GM18507 (cell line): ENCODE results near the gene STARD3.
A peak's percentile ranks its signal among the peaks of the same experiment; 100 is the strongest.
"Not testable (repeated sequence)": the region's sequence is repeated elsewhere in the genome, so short reads cannot be mapped to it uniquely, and the experiment has no call there.

ENCODE experiments used
- DNase-seq: peaks from one replicate; pipeline ENCODE4 v3.0.0; 2011; ENCODE audit warnings: low read depth; ENCODE audit not compliant: insufficient read length; ENCODE audit errors: extremely low spot score
- FAIRE-seq: peaks from 2 replicates; lab custom pipeline; 2011; peaks lifted over from hg19 to GRCh38; lab: Jason Lieb, UNC

Gene STARD3

DNA sequence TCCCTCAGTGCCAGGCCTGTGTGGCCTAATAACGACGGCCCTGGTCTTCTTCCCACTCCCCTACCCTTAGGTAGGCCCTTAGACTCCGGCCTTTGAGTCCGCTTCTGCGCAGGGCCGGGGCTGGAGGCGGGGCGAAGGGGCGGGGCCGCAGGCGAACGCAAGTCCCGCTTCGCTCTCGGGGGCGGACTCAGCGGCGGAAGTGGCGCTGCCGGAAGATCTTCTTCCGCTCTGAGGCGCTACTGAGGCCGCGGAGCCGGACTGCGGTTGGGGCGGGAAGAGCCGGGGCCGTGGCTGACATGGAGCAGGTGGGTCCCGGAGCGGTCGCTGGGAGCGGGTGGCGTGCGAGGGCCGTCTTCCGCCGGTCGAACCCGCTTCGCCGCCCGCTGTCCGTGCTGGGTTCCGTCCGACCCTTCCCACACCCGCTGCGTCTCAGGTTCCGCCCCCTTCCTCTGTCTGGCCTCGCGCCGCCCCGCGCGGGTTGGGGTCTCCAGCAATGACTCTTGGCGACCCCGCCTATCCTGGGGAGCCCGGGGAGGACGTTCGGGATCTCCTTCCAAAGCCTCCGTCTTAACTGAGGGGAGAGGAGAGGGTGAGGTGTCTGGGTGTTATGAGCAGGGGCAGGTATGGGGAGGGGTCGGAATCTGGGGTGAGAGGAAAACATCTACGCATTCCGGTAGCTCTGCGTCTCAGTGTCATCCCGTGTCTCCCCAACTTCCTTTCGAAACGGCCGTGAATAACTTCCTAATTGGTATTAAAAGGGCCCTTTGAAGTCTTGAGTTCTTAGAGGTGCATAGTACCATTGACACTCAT lies at the start of gene STARD3:
STARD3 (plus strand) TSS at position 218 of the 810 bp plus-strand sequence. CDS start 16,388 bp downstream, outside the sequence.
- peak; percentile 95 for FAIRE-seq
- peak; percentile 94 for DNase-seq

DNA sequence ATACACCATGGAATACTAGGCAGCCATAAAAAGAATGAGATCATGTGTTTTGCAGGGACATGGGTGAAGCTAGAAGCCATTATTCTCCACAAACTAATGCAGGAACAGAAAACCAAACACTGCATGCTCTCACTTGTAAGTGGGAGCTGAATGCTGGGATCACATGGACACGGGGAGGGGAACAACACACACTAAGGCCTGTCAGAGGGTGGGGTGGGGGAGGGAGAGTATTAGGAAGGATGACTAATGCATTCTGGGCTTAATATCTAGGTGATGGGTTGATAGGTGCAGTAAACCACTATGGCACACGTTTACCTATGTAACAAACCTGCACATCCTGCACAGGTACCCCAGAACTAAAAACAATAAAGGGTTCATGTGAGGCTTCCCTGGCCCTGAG lies 46.8 kb upstream of the STARD3 start:
- DNase-seq, FAIRE-seq: not testable (repeated sequence)

DNA sequence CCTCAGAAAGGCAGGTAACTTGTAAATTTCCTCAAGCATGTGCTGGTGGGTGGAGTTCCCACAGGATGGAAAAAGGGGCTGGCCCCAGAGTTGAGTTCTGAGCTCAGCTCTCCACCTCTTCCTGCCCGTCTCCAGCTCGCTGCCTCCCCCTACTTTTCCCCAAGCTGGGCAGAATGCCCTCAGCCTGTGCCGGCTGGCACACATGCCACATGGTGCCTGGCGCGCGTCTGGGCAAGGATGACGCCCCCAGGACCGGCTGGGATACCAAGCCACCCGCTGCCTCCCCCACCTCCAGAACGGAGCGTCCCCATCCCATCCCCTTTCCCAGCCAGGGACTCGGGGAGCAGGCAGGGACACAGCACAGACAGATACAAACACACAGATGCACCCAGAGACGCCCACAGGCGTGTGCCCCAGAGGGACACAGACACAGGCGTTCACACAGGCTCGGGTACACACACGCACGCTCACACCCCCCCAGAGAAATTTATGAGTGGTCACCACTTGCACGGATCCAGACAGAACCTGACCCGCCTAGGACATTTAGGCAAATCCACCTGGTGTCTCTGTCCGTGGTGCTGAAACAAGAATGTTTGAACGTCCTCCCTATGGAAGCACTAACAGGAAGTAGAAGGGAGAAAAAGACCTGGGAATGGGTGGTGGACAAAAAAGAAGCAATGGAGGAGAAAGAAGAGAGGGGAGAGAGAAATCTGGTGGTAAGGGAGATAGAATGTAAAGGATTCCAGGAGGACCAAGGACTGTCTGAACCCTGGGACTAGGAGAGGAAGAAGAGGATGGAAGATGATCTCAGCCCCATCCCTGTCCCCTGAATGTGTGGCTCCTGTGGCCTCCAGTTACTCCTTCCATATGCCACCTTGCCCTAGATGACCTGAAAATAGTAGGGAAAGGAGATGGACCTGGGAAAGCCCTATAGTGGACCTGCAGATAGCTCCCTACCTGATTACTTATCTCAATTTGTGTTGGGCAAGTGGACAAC lies 44.7 kb upstream of the STARD3 start:
- FAIRE-seq (no peak), DNase-seq (no peak)

DNA sequence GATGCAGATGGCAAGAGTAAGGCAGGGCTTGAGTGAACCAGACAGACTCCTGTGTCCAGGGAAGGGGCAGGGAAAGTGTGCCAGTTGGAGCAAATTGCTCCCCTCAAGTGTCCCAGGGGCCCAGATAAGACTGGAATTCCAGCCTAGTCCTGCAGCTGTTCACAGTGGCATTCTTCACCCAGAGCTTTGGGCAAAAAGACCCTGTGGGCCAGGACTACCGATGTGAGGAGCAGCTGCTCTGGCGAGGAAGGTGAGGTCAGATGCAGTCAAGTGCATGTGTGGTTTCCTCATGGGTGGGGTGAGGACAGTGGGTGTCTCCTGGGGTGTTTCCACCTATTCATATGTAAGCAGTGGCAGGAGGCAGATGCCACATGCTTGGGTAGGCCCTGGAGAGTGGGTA lies 43.6 kb upstream of the STARD3 start:
- FAIRE-seq, result no peak

DNA sequence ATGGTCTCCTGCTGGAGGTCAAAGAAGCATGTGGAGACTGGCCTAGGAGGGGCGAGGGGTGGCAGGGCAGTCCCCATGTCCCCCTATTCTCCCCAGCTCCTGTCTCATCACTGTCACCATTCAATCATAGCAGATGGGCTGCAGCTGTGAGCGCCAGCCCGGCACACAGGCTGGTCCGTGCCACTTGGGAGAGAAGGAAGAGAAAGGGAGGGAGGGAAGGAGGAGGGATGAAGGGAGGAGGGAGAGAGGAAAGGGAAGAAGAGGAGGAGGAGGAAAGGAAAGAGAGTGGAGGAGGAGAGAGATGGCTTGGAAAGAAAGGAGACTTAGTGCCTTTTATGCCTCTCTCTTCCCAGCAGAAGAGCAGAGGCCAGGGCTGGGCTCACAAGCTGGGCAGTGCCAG lies 41.6 kb upstream of the STARD3 start:
- FAIRE-seq, result no peak
- DNase-seq, result no peak

More for the DNA sequence above, 43.6 kb upstream of the STARD3 start:
- DNase-seq, result no peak

DNA sequence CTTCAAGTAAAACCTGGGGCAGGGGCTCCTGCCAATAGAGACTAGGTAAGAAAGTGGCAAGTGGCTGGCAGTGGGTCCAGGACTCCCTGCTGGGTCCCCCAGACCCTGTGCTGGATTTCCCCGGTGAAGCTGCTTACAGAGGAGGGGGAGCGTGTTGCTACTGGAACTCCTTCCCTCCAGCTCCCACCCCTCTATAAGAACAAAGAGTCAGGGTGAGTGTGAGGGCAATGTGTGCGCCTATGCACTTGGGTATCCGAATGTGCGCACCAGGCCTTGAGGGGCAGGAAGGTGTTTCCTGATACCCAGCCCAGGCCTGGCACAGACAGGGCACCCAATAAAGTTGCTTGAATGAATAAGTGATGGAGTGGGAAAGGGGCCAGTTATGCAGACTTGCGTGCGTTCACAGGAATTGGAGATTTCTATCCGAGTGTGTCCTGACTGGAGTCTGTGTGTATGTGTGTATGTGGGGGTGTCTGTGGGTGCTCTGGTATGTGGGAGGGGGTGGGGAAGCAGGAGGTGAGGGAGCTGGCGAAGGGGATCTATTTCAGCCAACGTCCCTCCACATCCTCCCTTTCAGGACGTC lies 40.9 kb upstream of the STARD3 start:
- FAIRE-seq (no peak), DNase-seq (no peak)

DNA sequence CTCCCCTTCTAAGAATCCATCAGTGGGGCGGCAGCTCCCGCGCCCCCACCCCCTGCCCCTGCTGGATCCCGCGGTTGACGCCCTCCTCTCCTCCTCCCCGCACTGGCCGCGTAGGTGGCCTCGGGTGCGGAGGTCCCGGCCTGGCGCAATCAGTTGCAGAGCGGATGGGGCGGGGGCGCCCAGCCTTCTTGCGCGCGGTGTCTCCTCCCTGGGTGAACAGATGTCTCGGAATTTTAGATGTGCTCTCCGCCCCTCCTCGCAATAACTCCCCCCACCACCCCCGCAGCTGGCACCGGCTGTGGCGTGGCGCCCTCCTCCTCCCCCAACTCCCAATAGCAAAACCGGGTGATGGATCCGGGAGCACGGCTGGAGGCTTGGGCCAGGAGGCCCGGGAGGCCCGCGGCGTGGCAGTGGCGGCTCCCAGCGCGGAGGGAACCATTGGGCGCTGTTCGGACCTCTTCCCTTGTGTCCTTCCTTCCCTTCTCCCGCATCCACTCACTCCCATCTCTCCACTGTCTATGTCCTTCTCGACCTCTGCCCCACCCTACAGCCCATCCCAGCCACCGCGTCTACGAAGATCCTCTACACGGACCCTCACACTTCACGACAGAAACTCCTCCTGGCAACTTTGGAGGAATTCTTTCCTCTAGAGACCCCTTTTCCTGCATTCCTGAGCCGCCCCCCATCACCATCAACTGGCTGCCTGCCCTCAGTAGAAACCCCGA lies 40.2 kb upstream of the STARD3 start:
- no peak for FAIRE-seq
- DNase-seq, result no peak

DNA sequence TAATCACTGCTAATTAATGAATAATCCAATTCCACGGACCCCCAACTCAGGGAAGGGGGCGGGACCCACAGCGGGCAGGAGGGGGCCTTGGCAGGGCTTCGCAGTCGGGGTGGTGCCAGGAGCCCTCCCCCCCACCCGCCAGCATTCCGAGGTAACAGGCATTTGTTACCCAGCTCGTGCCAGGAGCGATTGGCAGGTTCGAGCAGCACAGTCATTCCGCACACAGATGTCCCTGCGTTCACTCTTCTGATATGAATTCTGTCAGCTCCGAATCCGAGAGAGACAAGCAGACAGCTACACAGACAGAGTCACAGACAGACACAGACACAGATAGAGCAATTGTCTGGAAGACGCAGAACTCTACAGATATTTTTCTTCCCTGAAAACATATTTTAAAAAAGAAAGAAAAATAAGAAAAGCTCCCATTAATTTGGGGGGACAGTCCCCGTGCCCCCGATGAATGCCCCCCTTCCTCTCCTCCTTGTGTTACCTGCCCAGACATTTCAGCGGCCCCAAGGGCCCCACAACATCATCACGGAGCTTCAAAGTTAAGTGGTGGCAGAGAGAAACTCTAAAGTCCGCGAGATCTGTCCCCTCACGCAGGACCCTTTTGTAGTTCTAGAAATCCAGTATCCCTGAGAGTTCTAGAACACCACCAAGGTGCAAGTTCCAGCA lies 39.4 kb upstream of the STARD3 start:
- DNase-seq, result no peak
- FAIRE-seq, result no peak

DNA sequence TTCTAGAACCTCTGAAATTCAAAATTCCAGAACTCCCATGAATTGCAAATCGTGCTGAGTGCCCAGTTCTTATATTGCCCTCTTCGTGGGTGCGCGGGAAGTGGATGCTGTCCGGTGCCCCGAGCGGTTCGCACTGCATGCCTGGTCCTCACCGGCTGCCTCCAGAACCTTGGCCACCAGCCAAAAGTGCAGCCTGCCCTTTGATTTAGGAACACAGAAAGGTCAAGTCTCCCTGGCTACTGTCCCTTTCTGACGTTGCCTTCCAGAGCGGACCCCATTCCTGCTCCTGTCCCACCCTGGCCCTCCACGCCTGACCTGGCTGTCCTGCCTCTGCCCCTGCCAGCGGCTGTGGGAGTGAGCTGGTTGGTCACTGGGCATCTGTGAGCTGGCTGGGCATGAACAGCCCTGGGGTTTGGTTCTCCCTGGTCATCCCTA lies 38.9 kb upstream of the STARD3 start:
- FAIRE-seq, result no peak
- no peak for DNase-seq

DNA sequence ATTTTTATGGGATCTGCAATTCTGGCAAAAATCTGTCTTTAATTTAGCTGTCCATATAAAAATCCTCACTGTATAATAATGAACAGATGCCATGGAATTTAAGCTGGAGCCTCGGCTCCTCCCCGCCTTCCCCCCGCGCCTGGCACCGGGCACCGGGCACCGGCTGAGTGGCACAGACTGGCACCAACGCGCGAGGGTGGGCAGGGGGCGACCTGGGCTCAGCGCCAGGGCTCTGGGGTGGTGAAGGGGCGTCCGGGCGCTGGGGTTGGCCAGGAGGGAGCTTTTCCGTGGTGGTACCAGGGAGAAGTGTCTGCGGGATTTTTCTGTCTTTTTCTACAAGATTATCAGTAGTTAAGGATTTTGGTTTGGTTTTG lies 38.3 kb upstream of the STARD3 start:
- no peak for FAIRE-seq
- no peak for DNase-seq

DNA sequence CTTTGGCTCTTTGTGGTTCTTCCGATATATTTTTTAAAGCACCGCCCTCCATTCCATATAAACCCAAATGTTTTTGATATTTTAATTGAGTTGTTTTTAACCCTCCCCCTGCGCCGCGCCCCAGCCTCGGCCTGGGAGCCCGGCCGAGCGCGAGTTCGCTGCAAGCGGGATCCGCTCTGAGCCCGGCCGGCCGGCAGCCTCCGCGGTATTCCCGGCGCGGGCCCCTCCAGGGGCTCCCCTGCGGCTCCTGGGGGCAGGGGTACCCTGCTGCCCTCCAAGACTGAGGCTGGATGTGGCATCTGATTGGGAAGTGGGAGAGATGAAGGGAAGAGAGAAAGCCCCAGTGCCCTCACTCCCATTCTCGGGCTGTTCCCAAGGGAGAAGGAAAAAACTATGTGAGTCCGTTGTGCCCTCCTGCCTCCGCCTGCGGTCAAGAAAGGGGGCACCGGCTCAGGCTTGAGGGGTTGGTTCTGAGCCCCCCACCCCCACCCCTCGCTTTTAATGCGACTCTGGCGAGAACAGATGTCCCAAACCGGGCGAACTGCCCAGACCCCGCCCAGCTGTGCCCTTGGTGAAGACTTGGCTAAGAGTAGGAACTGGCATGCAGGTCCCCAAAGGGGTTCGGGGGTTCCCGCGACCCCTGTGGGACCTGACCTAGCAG lies 37.8 kb upstream of the STARD3 start:
- FAIRE-seq (no peak), DNase-seq (no peak)

DNA sequence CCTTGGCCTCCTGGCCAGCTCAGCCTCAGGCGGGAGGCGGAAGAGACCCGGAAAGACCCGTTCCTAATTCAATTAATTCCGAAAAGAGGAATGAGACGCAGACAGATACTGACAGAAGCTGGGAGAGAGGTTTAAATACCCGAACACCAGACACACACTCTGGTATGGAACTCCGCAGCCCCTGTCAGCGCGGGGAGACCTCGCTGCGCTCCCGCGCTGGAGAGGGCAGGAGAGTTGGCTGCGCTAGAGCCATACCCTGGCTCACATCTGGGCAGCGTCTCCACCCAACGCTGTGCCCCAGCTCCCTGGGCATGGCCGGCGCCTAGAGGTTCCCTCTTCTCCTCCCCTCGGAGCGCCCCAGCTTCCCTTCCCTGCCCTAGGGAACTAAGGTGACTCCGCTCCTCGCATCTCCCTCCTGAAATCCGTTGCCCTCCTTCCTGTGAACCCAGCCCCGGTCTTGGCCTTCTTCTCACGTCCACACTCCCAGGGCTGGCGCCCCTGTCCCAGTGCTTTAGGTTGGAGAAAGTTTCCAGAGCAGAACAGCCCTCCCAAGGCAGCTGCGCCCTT lies 37.2 kb upstream of the STARD3 start:
- FAIRE-seq, result no peak

DNA sequence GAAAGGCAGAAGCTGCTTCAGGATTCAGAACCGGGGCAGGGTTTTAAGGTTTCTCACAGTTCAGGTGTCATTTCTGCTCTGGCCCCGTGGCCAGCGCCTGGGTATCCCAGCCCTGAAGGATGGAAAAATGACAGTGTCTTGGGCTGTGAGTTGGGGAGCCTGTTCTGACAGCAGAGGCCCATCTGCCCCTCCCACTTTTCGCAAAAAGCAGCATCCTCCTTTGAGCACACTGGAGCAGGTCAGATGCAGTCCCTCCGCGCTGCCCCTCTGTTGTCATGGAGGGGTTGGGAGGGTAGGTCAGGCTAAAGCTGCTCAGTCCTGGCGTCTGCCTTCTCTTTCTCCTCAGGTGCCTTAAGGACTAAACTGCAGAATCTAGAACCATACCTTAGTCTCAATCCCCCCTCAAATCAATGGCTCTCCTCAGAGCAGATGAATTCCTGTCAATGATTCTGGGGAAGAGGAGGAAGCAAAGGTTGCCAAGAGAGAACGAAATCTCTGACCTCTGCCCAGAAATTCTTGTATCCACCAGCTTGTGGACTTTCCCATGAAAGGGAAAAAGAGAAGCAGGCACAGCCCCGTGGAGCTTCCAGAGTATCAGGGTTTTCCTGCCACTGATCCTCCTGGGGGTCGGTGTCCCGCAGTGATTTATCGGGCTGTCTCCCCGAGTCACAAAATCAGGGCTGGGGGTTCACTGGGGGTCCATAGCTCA lies 36.5 kb upstream of the STARD3 start:
- FAIRE-seq (no peak), DNase-seq (no peak)

More for the DNA sequence above, 37.2 kb upstream of the STARD3 start:
- DNase-seq, result no peak

DNA sequence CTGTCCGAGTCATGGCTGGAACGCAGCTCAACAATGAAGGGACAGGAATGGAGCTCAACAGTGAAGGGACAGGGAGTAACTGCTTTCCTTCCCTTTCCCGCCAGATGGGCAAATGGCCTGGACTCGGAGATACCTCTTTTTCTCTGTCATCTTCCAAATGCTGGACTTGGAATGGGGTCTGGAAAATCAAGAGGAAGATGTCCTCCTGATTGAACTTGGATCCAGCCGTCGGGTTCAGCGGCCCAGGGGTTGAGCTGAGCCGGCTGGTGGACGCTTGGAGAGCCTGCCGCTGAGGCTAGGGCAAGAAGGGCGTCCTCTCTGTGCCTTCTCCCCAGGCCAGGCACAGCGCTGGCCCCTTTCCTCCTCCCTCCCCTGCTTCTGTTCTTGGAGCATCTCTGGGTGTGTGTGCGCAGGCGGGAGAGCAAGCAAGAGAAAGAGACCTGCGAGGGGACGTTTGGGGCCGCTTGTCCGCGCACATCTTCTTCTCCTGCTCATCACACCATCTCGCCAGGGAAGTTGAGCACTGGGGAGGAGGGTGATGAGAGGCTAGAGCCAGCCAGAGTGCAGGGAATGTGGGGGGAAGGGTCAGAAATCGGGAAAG lies 35.8 kb upstream of the STARD3 start:
- FAIRE-seq, result no peak
- DNase-seq, result no peak

DNA sequence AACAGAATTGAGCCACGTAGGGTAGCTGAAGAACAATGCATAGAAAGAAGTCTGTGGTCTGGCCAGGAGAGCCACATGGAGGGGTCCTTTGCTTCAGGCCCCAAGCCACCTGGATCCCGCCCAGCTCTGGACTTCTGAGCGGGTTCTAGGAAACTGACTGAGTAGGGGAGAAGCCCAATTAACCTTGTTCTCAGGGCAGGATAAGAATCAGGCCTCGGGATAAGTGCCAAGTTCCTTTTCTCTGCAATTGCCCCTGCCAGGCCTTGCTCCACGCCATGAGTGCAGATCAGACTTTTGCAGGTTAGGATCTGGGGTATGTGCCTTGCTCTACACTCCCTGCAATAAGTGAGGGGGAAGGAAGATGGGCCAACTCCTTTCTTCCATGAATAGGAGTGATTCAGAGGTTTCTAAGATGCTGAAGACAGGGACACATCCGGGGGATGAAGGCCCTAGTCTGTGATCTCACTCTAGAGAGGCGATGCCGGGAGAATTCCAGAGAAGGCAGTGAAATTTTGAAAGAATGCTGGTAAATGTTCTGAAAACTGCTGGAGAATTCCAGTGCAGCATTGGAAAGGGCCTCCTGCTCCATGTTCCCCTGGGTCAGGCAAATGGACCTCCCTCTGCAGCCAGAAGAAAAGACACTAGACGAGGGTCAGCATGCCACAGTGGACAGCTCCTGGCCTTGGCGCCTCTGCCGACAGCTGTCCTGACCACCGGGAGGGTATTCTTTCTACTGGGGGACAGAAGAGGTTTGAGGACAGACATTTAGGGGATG lies 35.0 kb upstream of the STARD3 start:
- no peak for DNase-seq
- no peak for FAIRE-seq

DNA sequence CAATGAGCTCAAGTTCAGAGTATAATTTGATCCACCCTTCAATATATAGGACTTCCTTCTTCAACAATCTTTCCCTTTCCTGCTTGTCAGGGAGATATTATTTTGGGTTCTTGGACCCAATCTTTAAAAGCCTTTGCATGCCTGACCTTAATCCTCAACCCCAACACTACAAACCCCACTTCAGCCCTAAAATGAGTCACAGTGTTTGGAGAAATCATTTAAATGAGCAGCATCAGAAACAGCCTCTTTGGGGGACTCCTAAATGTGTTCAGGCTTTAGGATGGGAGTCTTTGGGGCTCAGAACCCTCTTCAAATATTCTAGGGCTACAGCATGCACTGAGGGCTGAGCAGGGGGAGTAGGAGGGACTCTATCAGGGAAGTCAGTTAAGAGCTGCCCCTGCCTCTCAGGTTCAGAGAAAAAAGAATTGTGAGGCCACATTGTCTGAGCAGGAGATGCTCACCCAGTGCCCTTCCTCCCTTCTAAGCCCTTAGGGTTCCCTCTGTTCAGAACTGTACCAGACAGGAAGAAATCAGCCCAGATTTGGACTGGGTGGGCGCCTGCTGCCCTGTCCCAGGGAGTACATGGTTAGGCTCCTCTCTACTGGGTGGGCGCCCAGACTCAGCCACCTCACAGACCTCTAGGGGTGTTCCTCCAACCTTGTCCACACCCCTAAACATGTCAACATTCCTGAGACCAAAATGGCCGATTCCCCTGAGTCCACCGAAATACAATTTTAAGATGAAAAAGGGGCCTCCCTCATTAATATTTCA lies 34.2 kb upstream of the STARD3 start:
- no peak for FAIRE-seq
- no peak for DNase-seq
